ENCODE data around the gene ZC3H8. TPM values are rescaled to one million over a fixed set of nuclear protein-coding genes. Genes with fewer than 3 reads are reported as not detected.
"Not testable (repeated sequence)": the region's sequence is repeated elsewhere in the genome, so short reads cannot be mapped to it uniquely, and the experiment has no call there.

Gene ZC3H8
- total RNA-seq, 2 donors from 2014 or later: 15.3 to 16.8 TPM

GRCh38 chr2:112251271-112251670 is 3.6 kb downstream of the ZC3H8 start:
- ATAC-seq: no peak
- no peaks in the 10 kb centered on the region for H3K9me3 ChIP-seq (ENCODE audit: control insufficient read depth, low read length, poor library complexity, severe bottlenecking)
- DNase-seq: no peak
- Mint-ChIP-seq H3K27ac (no peak overlapping the region), H3K4me3 (no peak overlapping the region), H3K36me3 (ENCODE audit: low read depth) (peaks cover 2% of the 10 kb centered on the region), H3K27me3 (no peaks in the 10 kb centered on the region), H3K4me1 (peaks cover 12% of the 10 kb centered on the region)

GRCh38 chr2:112244854-112245253 is 10.0 kb downstream of the ZC3H8 start:
- H3K27ac Mint-ChIP-seq: no peak overlapping the region
- DNase-seq: no peak
- H3K9me3 ChIP-seq (ENCODE audit: control insufficient read depth, low read length, poor library complexity, severe bottlenecking): no peaks in the 10 kb centered on the region
- peaks cover 9% of the 10 kb centered on the region for H3K4me1 Mint-ChIP-seq
- no peak overlapping the region for H3K4me3 Mint-ChIP-seq
- H3K36me3 Mint-ChIP-seq (ENCODE audit: low read depth): peaks cover 3% of the 10 kb centered on the region
- ATAC-seq: no peak
- no peaks in the 10 kb centered on the region for H3K27me3 Mint-ChIP-seq

GRCh38 chr2:112243233-112243632 is 11.6 kb downstream of the ZC3H8 start:
- Mint-ChIP-seq H3K36me3 (ENCODE audit: low read depth) (peaks cover 3% of the 10 kb centered on the region), H3K4me1 (peaks cover 9% of the 10 kb centered on the region), H3K4me3 (no peak overlapping the region), H3K27ac (peak overlapping the region; percentile 29), H3K27me3 (no peaks in the 10 kb centered on the region)
- H3K9me3 ChIP-seq (ENCODE audit: control insufficient read depth, low read length, poor library complexity, severe bottlenecking): no peaks in the 10 kb centered on the region
- ATAC-seq (no peak), DNase-seq (no peak)

GRCh38 chr2:112242384-112242783 is 12.5 kb downstream of the ZC3H8 start:
- Mint-ChIP-seq H3K27ac (peak overlapping the region; percentile 29), H3K27me3 (no peaks in the 10 kb centered on the region), H3K36me3 (ENCODE audit: low read depth) (peaks cover 3% of the 10 kb centered on the region), H3K4me3 (no peak overlapping the region), H3K4me1 (peaks cover 11% of the 10 kb centered on the region)
- DNase-seq: no peak
- ATAC-seq: no peak
- H3K9me3 ChIP-seq (ENCODE audit: control insufficient read depth, low read length, poor library complexity, severe bottlenecking): no peaks in the 10 kb centered on the region

- DNase-seq (no peak), ATAC-seq (no peak)
- Mint-ChIP-seq H3K27me3 (no peaks in the 10 kb centered on the region), H3K27ac (no peak overlapping the region), H3K36me3 (ENCODE audit: low read depth) (no peaks in the 10 kb centered on the region), H3K4me1 (peaks cover 9% of the 10 kb centered on the region), H3K4me3 (no peak overlapping the region)
- no peaks in the 10 kb centered on the region for H3K9me3 ChIP-seq (ENCODE audit: control insufficient read depth, low read length, poor library complexity, severe bottlenecking)
Measured at GRCh38 chr2:112239862-112240261, 15.0 kb downstream of the ZC3H8 start.

- H3K4me3 Mint-ChIP-seq: no peak overlapping the region
- H3K27me3 Mint-ChIP-seq: no peaks in the 10 kb centered on the region
- H3K4me1 Mint-ChIP-seq: peaks cover 8% of the 10 kb centered on the region
- no peak for ATAC-seq
- H3K9me3 ChIP-seq (ENCODE audit: control insufficient read depth, low read length, poor library complexity, severe bottlenecking): no peaks in the 10 kb centered on the region
- no peaks in the 10 kb centered on the region for H3K36me3 Mint-ChIP-seq (ENCODE audit: low read depth)
- no peak overlapping the region for H3K27ac Mint-ChIP-seq
- DNase-seq: no peak
Measured at GRCh38 chr2:112230371-112230770, 24.5 kb downstream of the ZC3H8 start.

GRCh38 chr2:112229348-112229747 is 25.5 kb downstream of the ZC3H8 start:
- H3K36me3 Mint-ChIP-seq (ENCODE audit: low read depth): no peaks in the 10 kb centered on the region
- ATAC-seq (no peak), DNase-seq (no peak)
- no peaks in the 10 kb centered on the region for H3K27me3 Mint-ChIP-seq
- no peak overlapping the region for H3K4me3 Mint-ChIP-seq
- H3K27ac Mint-ChIP-seq: no peak overlapping the region
- H3K9me3 ChIP-seq (ENCODE audit: control insufficient read depth, low read length, poor library complexity, severe bottlenecking): no peaks in the 10 kb centered on the region
- H3K4me1 Mint-ChIP-seq: peaks cover 8% of the 10 kb centered on the region

GRCh38 chr2:112220831-112221230 is 34.0 kb downstream of the ZC3H8 start:
- no peak for DNase-seq
- no peak overlapping the region for H3K4me3 Mint-ChIP-seq
- peaks cover 17% of the 10 kb centered on the region for H3K36me3 Mint-ChIP-seq (ENCODE audit: low read depth)
- H3K27me3 Mint-ChIP-seq: no peaks in the 10 kb centered on the region
- ATAC-seq: no peak
- no peak overlapping the region for H3K27ac Mint-ChIP-seq
- H3K4me1 Mint-ChIP-seq: peaks cover 9% of the 10 kb centered on the region
- no peaks in the 10 kb centered on the region for H3K9me3 ChIP-seq (ENCODE audit: control insufficient read depth, low read length, poor library complexity, severe bottlenecking)

GRCh38 chr2:112220186-112220585 is 34.7 kb downstream of the ZC3H8 start:
- Mint-ChIP-seq H3K36me3 (ENCODE audit: low read depth) (peaks cover 17% of the 10 kb centered on the region), H3K4me3 (no peak overlapping the region), H3K4me1 (peaks cover 9% of the 10 kb centered on the region), H3K27me3 (no peaks in the 10 kb centered on the region), H3K27ac (no peak overlapping the region)
- H3K9me3 ChIP-seq (ENCODE audit: control insufficient read depth, low read length, poor library complexity, severe bottlenecking): no peaks in the 10 kb centered on the region
- DNase-seq: no peak
- no peak for ATAC-seq

GRCh38 chr2:112217854-112218253 is 37.0 kb downstream of the ZC3H8 start:
- DNase-seq: no peak
- Mint-ChIP-seq H3K36me3 (ENCODE audit: low read depth) (peaks cover 20% of the 10 kb centered on the region), H3K27me3 (no peaks in the 10 kb centered on the region), H3K27ac (no peak overlapping the region), H3K4me3 (no peak overlapping the region), H3K4me1 (peaks cover 9% of the 10 kb centered on the region)
- H3K9me3 ChIP-seq (ENCODE audit: control insufficient read depth, low read length, poor library complexity, severe bottlenecking): no peaks in the 10 kb centered on the region
- ATAC-seq: no peak

GRCh38 chr2:112216167-112216566 is 38.7 kb downstream of the ZC3H8 start:
- Mint-ChIP-seq H3K27ac (no peak overlapping the region), H3K4me1 (peaks cover 7% of the 10 kb centered on the region), H3K4me3 (no peak overlapping the region), H3K36me3 (ENCODE audit: low read depth) (peaks cover 14% of the 10 kb centered on the region), H3K27me3 (no peaks in the 10 kb centered on the region)
- no peak for DNase-seq
- H3K9me3 ChIP-seq (ENCODE audit: control insufficient read depth, low read length, poor library complexity, severe bottlenecking): no peaks in the 10 kb centered on the region
- no peak for ATAC-seq

GRCh38 chr2:112207905-112208304 is 46.9 kb downstream of the ZC3H8 start:
- H3K4me3 Mint-ChIP-seq; H3K27ac Mint-ChIP-seq; ATAC-seq; H3K4me1 Mint-ChIP-seq; H3K27me3 Mint-ChIP-seq; H3K36me3 Mint-ChIP-seq (ENCODE audit: low read depth); H3K9me3 ChIP-seq (ENCODE audit: control insufficient read depth, low read length, poor library complexity, severe bottlenecking); DNase-seq: not testable (repeated sequence)

- H3K9me3 ChIP-seq (ENCODE audit: control insufficient read depth, low read length, poor library complexity, severe bottlenecking): no peaks in the 10 kb centered on the region
- no peak for DNase-seq
- ATAC-seq: no peak
- Mint-ChIP-seq H3K36me3 (ENCODE audit: low read depth) (peaks cover 2% of the 10 kb centered on the region), H3K4me3 (no peak overlapping the region), H3K27ac (no peak overlapping the region), H3K4me1 (no peaks in the 10 kb centered on the region), H3K27me3 (no peaks in the 10 kb centered on the region)
Measured at GRCh38 chr2:112204411-112204810, 50.4 kb downstream of the ZC3H8 start.

GRCh38 chr2:112201696-112202430 is 53.0 kb downstream of the ZC3H8 start:
- Mint-ChIP-seq H3K27ac (no peak overlapping the region), H3K27me3 (no peaks in the 10 kb centered on the region), H3K4me1 (no peaks in the 10 kb centered on the region), H3K4me3 (no peak overlapping the region), H3K36me3 (ENCODE audit: low read depth) (peaks cover 2% of the 10 kb centered on the region)
- ATAC-seq (no peak), DNase-seq (no peak)
- no peaks in the 10 kb centered on the region for H3K9me3 ChIP-seq (ENCODE audit: control insufficient read depth, low read length, poor library complexity, severe bottlenecking)

Data from T-helper 17 cell (primary cell).